SJCRH30 (cell line): ENCODE measurements around the gene RASA2. TPM values are rescaled to one million over a fixed set of nuclear protein-coding genes. Genes with fewer than 3 reads are reported as not detected.

ENCODE experiments used
- DNase-seq, 2 experiments: peaks; one replicate each; pipeline ENCODE4 v3.0.0-alpha.2; 2015 to 2020
- H3K27ac ChIP-seq: fragments of 250-450 bp; sonication (Bioruptor Pico); 2 replicates; pipeline ENCODE4 v1.5.1; 2020; ENCODE audit warnings: mild to moderate bottlenecking, moderate library complexity
- H3K27me3 ChIP-seq: fragments of 250-450 bp; sonication (Bioruptor Pico); 2 replicates; pipeline ENCODE4 v1.5.1; 2020; ENCODE audit warnings: mild to moderate bottlenecking, moderate library complexity
- H3K36me3 ChIP-seq: fragments of 250-450 bp; sonication (Bioruptor Pico); 2 replicates; pipeline ENCODE4 v1.5.1; 2020; ENCODE audit warnings: mild to moderate bottlenecking, moderate library complexity
- H3K4me1 ChIP-seq: fragments of 250-450 bp; sonication (Bioruptor Pico); 2 replicates; pipeline ENCODE4 v1.5.1; 2020; ENCODE audit warnings: mild to moderate bottlenecking, moderate library complexity
- H3K4me3 ChIP-seq: fragments of 250-450 bp; sonication (Bioruptor Pico); 2 replicates; pipeline ENCODE4 v1.5.1; 2020; ENCODE audit warnings: mild to moderate bottlenecking, moderate library complexity
- H3K9me3 ChIP-seq: fragments of 250-450 bp; sonication (Bioruptor Pico); replicated peaks from 2 replicates; pipeline ENCODE4 v1.5.1; 2020; ENCODE audit warnings: mild to moderate bottlenecking, moderate library complexity
- total RNA-seq: library from RNA; depleted of rRNA; stranded (reverse); fragments of >200 nt; shearing (Covaris generic); gene quantifications from 2 replicates; pipeline ENCODE4 v1.2.3, GENCODE V29; 2014

RASA2 gene
- total RNA-seq, 1 experiment from 2014 or later: 37.5 TPM

DNA sequence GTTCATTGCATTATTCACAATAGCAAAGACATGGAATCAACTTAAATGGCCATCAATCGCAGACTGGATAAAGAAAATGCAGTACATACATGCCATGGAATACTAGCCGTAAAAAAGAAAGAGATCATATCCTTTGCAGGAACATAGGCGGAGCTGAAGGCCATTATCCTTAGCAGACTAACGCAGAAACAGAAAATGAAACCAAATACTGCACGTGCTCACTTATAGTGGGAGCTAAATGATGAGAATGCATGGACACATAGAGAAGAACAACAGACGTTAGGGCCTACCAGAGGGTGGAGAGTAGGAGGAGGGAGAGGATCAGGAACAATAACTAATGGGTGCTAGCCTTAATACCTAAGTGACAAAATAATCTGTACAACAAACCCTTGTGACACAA is 57.9 kb downstream of the RASA2 start:
- Histone ChIP-seq H3K4me1 (no peaks in the 10 kb centered on the region), H3K36me3 (peaks cover 64% of the 10 kb centered on the region), H3K27me3 (no peaks in the 10 kb centered on the region), H3K9me3 (peaks cover 17% of the 10 kb centered on the region), H3K4me3 (no peak overlapping the region), H3K27ac (no peak overlapping the region)
- no peak for DNase-seq

DNA sequence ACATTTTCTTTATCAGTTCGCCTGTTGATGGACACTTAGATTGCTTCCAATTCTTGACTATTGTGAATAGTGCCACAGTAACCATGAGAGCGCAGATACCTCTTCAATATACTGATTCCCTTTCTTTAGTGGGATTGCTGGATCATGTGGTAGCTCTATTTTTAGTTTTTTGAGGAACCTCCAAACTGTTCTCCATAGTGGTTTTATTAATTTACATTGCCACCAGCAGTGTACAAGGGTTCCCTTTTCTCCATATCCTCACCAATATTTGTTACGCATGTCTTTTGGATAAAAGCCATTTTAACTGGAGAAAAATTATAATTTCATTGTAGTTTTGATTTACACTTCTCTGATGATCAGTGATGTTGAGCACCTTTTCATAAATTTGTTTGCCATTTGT is 59.3 kb downstream of the RASA2 start:
- Histone ChIP-seq H3K36me3 (peaks cover 72% of the 10 kb centered on the region), H3K27me3 (no peaks in the 10 kb centered on the region), H3K27ac (no peak overlapping the region), H3K4me3 (no peak overlapping the region), H3K4me1 (no peaks in the 10 kb centered on the region), H3K9me3 (peaks cover 17% of the 10 kb centered on the region)
- DNase-seq: no peak

DNA sequence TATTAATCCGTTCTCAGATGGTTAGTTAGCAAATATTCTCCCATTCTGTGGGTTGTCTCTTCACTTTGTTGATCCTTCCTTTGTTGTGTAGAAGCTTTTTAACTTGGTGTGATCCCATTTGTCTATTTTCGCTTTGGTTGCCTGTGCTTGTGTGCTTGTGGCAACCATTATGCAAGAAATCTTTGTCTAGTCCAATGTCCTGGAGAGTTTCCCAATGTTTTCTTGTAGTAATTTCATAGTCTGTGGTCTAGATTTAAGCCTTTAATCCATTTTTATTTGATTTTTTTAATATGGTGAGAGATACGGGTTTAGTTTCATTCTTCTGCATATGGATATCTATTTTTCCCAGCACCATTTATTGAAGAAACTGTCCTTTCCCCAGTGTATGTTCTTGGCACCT is 59.8 kb downstream of the RASA2 start:
- no peak overlapping the region for H3K4me3 ChIP-seq
- no peak overlapping the region for H3K27ac ChIP-seq
- H3K4me1 ChIP-seq: no peaks in the 10 kb centered on the region
- peaks cover 69% of the 10 kb centered on the region for H3K36me3 ChIP-seq
- peaks cover 17% of the 10 kb centered on the region for H3K9me3 ChIP-seq
- H3K27me3 ChIP-seq: no peaks in the 10 kb centered on the region
- DNase-seq: no peak

DNA sequence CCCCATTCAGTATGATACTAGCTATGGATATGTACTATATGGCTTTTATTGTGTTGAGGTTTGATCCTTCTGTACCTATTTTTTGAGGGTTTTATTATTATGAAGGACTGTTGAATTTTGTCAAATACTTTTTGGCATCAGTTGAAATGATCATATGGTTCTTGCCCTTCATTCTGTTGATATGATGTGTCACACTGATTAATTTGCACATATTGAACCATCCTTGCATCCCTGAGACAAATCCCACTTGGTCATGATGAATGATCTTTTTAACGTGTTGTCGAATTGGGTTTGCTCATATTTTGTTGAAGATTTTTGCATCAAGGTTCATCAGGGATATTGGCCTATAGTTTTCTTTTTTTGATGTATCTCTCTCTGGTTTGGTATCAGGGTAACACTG is 61.0 kb downstream of the RASA2 start:
- Histone ChIP-seq H3K9me3 (peaks cover 13% of the 10 kb centered on the region), H3K27ac (no peak overlapping the region), H3K4me3 (no peak overlapping the region), H3K36me3 (peaks cover 62% of the 10 kb centered on the region), H3K27me3 (no peaks in the 10 kb centered on the region), H3K4me1 (no peaks in the 10 kb centered on the region)
- no peak for DNase-seq

DNA sequence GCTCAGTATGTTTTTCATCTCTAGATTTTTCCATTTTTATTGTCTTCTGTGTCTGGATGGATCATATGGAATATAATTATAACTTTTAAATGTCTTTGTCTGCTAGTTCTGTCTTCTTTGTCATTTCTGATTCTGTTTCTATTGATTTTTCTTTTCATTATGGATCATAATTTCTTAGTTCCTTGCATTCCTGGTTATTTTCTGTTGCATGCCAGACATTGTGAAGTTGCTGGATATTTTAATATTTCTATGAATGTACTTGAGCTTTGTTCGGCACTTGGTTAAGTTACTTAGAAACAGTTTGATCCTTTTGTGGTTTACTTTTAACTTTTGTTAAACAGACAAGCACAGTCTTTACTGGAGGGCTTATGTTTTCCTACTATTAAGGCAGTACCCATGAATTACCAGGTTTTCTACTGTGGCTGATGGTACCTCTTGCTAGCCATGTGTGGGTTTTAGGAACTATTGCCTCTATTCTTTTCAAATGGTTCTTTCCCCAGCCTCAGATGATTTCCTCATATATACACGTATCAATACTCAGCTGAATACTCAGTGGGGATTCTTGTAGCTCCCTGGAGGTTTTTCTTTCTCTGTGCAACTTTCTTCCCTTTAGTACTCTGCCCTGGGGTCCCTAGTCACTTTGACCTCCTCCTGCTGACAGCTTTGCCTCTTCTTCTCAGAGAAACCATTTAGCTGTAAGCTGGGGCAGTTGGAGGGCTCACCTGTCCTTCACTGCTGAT is 64.3 kb downstream of the RASA2 start:
- H3K4me1 ChIP-seq: no peaks in the 10 kb centered on the region
- H3K9me3 ChIP-seq: peaks cover 9% of the 10 kb centered on the region
- H3K36me3 ChIP-seq: peaks cover 39% of the 10 kb centered on the region
- H3K4me3 ChIP-seq: no peak overlapping the region
- no peak overlapping the region for H3K27ac ChIP-seq
- DNase-seq: no peak
- H3K27me3 ChIP-seq: no peaks in the 10 kb centered on the region

DNA sequence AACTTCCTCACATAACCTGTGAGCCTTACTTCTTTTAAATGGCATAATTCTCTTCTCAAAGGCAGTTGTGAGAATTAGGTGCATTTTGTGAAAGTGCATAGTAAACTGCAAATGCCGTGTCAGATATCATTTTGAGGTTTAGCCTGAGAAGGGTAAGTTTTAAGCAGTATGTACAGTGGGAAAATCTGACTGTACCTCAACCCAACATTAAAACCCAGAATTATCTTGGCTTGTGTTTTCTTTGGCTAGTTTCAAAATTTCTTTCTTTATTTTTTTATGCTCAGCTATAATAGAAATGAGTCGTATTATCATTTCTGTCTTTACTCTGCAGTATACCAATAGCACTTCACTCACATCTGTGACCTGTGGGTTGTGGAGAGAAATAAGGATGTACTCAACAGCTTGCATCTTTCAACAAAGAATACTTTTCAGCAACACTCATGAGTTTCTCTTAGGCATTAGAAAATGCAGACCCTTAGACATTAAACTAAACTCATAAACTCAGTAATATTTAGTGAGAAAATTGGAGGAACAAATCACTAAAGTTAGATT is 65.7 kb downstream of the RASA2 start:
- DNase-seq: no peak
- peaks cover 7% of the 10 kb centered on the region for H3K9me3 ChIP-seq
- no peaks in the 10 kb centered on the region for H3K4me1 ChIP-seq
- no peak overlapping the region for H3K4me3 ChIP-seq
- H3K27ac ChIP-seq: no peak overlapping the region
- H3K27me3 ChIP-seq: no peaks in the 10 kb centered on the region
- peaks cover 37% of the 10 kb centered on the region for H3K36me3 ChIP-seq

DNA sequence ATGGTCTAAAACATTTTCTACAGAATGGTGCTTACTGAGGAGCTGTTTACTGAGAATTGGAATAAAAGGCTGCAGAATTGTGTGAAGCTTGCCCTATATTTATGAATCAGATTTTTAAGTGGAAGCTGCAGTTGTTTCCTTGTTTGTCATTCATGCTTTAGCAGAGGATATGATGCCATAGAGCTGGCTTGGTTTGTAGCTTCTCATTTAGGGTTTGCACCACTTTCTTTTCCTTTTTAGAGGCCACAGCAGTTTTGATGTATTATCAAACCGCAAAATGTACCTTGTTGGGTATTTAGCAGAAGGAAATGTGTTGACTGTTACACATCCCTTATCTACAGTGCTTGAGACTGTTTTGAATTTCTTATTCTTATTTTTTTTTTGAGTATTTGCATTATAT is 66.2 kb downstream of the RASA2 start:
- peaks cover 2% of the 10 kb centered on the region for H3K9me3 ChIP-seq
- peaks cover 32% of the 10 kb centered on the region for H3K36me3 ChIP-seq
- no peak overlapping the region for H3K27ac ChIP-seq
- no peaks in the 10 kb centered on the region for H3K27me3 ChIP-seq
- H3K4me3 ChIP-seq: no peak overlapping the region
- no peaks in the 10 kb centered on the region for H3K4me1 ChIP-seq
- DNase-seq: no peak

DNA sequence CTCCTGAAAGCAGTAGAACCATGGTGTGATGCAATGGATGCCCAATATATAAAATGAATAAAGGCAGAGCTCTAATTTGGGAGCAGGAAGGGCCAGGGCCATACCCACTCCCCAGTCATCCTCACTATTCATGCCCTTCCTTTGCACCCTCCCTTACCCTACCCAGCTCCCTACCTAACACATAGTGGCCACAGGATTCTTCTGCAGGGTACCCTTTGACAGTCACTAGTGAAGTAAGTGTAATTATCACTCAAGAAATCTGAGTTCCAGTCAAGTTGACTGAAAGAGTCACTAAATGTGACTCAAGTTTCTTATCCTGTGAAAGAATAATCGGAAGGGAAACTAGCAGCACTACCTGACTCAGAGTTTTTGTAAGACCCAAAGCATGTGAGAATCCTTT is 69.2 kb downstream of the RASA2 start:
- Histone ChIP-seq H3K36me3 (peaks cover 14% of the 10 kb centered on the region), H3K4me1 (no peaks in the 10 kb centered on the region), H3K27me3 (no peaks in the 10 kb centered on the region), H3K4me3 (no peak overlapping the region), H3K27ac (no peak overlapping the region), H3K9me3 (no peaks in the 10 kb centered on the region)
- no peak for DNase-seq

DNA sequence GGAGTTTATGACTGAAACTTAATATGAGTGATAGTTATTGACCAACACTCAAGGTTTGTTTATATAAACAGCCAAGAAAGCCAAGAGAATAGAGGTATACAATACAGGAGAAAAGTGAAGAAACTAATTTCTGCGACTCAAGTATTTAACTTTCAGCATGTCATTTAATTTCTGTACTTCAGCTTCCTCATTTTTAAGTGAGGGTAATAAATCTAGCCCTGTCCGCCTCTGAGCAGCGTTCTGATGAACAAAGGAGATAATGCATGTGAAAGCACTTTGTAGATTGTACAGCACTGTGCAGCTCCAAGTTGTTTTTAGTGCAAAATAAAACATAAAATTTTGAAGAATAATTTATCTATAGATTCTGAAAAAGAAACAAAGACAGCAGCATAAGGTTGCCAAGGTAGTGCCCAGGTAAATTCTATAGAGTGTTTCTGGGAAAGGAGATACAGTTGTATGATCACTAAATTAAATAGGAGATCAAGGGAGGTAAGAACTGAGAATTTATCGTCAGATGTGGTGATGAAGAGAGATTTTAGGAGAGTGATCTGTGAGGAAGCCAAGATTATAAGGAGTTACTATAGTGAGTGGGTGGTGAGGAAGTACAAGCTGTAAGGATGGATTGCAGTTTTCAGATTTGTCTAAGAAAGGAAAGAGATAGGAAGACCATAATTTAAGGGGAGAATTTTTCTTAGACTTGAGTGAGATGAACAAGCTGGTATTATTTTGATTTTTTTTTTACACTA is 71.3 kb downstream of the RASA2 start:
- Histone ChIP-seq H3K27ac (no peak overlapping the region), H3K4me1 (no peaks in the 10 kb centered on the region)
- DNase-seq: no peak

DNA sequence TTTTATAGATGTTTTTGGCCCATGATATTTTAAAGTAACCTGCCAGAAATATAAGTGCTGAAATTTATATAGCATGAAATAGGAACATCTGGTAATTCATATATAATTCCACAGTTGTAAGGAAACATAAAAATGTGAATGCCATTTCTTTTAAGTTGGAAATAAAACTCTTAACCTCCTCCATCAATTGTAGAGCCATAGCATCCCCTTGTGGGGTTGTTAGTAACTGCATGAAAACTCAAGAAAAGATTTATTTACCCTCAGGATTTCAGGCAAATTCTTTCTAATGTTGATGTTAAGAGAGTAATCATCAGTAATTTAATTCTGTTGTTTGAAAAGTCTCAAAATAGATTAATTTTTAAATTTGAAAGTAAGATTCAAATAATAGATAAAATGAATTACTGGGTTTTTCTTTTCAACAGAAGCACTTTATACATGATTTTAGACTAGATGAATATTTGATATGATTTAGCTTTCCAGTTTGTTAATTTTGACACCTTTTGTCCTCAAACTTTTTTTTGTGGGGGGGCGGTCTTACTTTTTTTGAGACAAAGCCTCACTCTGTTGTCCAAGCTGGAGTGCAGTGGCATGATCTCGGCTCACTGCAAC is 74.7 kb downstream of the RASA2 start:
- Histone ChIP-seq H3K27me3 (no peaks in the 10 kb centered on the region), H3K4me3 (no peak overlapping the region), H3K9me3 (no peaks in the 10 kb centered on the region), H3K36me3 (peaks cover 28% of the 10 kb centered on the region), H3K27ac (no peak overlapping the region), H3K4me1 (no peaks in the 10 kb centered on the region)
- DNase-seq: peak; percentile 29 to 73

More for the DNA sequence above, 71.3 kb downstream of the RASA2 start:
- Histone ChIP-seq H3K4me3 (no peak overlapping the region), H3K9me3 (no peaks in the 10 kb centered on the region), H3K27me3 (no peaks in the 10 kb centered on the region), H3K36me3 (peaks cover 24% of the 10 kb centered on the region)

DNA sequence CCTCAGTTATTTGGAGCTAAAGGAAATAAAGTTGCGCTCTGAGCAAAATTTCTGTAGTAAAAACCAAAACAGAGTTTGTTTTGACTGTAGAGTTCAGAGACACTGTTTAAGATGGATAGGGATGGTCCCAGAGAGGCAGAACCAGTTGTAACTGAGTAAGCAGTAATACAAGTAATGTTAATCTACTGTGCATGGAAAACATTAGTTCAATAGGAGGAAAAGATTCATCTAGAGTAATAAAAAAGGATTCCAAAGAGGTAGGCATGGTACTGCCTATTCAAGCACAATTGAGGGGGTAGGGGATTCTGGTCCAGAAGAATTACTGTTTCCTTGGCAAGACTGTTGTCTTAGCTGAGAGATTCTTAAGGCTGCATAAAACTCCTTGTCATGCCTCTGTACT is 77.4 kb downstream of the RASA2 start:
- Histone ChIP-seq H3K4me3 (no peak overlapping the region), H3K9me3 (no peaks in the 10 kb centered on the region), H3K36me3 (peaks cover 23% of the 10 kb centered on the region), H3K27ac (no peak overlapping the region), H3K27me3 (no peaks in the 10 kb centered on the region), H3K4me1 (no peaks in the 10 kb centered on the region)
- no peak for DNase-seq

DNA sequence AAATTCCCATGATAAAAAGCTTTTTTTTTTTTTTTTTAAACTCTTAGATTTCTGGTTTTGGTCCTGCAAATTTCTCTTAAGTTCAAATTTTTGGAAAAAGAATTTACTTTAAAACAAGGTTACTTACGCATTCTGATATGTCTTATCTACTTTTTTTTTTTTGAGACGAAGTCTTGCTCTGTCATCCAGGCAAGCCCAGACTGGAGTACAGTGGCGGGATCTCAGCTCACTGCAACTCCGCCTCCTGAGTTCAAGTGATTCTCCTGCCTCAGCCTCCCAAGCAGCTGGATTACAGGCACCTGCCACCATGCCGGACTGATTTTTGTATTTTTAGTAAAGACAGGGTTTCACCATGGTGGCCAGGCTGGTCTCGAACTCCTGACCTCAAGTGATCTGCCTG is 83.2 kb downstream of the RASA2 start:
- DNase-seq: no peak
- H3K4me1 ChIP-seq: no peaks in the 10 kb centered on the region
- no peak overlapping the region for H3K4me3 ChIP-seq
- H3K27me3 ChIP-seq: no peaks in the 10 kb centered on the region
- no peaks in the 10 kb centered on the region for H3K9me3 ChIP-seq
- no peak overlapping the region for H3K27ac ChIP-seq
- H3K36me3 ChIP-seq: peaks cover 33% of the 10 kb centered on the region

DNA sequence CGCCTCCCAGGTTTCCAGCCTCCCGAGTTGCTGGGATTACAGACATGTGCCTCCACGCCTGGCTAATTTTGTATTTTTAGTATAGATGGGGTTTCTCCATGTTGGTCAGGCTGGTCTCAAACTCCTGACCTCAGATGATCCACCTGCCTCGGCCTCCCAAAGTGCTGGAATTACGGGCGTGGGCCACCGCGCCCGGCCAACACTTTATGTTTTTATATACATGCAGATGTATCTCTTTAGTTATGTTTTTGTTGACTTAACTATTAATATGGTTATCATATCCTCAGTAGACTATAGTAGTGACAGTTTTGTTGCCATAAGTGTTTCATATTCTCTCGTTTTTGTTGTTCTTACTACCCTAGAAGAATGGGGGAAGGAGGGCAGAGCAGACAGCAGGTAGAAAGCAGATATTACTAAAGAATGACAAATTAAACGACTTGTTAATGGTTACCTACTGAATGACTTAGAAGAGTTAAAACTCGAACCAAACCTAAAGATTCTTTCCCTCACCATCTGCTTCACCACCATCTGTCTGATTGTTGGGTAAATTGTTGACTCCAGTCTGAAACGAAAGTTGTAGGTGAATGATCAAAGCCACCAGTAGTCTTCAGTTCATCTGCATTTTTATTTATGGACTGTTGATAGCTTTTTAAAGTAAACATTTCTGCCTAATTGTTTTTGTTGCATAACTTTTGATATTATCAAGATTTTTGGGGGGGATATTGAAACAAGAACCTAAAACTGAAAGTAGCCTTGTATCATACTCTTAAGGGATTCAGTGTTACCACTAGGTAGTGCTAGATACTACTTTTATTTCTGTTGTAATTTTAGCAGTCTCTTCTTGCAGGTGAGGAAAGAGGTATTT is 89.3 kb downstream of the RASA2 start:
- peaks cover 56% of the 10 kb centered on the region for H3K36me3 ChIP-seq
- H3K4me3 ChIP-seq: no peak overlapping the region
- peak in 1 of 2 experiments; percentile 14 for DNase-seq
- no peaks in the 10 kb centered on the region for H3K4me1 ChIP-seq
- H3K9me3 ChIP-seq: no peaks in the 10 kb centered on the region
- H3K27ac ChIP-seq: no peak overlapping the region
- no peaks in the 10 kb centered on the region for H3K27me3 ChIP-seq

DNA sequence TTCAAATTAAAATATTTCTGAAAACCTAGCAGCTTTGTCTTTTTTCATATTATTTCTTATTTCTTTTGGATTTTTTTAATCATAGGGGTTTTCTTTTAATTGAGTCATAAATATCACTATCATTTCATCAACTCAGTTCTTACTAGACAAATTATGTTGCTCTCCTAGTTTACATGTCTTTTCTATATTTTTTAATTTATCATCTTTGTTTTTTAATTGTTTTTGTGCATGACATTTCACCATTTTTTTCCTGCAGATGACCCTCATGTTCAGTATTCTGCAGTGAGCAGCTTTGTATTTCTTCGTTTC is 89.9 kb downstream of the RASA2 start:
- Histone ChIP-seq H3K4me3 (no peak overlapping the region), H3K4me1 (no peaks in the 10 kb centered on the region), H3K36me3 (peaks cover 62% of the 10 kb centered on the region), H3K9me3 (no peaks in the 10 kb centered on the region), H3K27ac (no peak overlapping the region), H3K27me3 (no peaks in the 10 kb centered on the region)
- DNase-seq: no peak
